Measurements from ENCODE around the gene TOMM7.
A peak's percentile ranks its signal among the peaks of the same experiment; 100 is the strongest.

Gene TOMM7

DNA sequence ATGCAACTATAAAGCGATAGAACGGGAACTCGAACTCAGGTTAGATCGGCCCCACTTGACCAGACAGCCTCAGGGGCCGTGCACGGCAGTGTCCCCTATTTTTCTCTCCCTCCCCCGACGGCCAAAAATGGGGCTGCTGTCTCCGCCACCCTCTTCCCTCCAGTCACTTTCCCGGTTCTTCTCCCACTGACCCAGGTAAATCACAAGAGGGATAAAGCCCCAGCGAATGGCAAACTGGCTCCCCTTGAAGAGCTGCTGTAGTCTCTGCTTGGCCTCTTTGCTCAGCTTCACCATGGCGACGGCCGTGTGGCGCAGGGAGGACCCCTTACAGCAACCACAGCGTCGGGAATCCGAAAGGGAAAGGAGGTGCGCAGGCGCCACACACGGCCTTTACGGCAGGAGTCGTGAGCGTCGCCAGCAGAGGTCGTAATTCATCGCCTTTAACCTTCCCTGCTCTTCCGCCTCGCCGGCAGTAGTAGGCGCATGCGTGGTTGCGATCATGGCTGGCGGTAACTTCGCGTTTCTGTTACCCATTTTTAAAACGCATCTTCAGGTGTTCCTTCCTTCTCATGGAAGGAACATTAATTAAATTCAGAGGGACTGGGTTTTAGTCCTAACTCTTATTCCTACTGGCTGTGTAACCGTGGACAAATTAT is at the start of gene TOMM7:
Gene TOMM7, minus strand, starts transcription at position 364 of the 656 bp plus-strand sequence. Its CDS starts 70 bp downstream, at position 294.
- peak; percentile 95 for DNase-seq (ENCODE audit: low spot score)

DNA sequence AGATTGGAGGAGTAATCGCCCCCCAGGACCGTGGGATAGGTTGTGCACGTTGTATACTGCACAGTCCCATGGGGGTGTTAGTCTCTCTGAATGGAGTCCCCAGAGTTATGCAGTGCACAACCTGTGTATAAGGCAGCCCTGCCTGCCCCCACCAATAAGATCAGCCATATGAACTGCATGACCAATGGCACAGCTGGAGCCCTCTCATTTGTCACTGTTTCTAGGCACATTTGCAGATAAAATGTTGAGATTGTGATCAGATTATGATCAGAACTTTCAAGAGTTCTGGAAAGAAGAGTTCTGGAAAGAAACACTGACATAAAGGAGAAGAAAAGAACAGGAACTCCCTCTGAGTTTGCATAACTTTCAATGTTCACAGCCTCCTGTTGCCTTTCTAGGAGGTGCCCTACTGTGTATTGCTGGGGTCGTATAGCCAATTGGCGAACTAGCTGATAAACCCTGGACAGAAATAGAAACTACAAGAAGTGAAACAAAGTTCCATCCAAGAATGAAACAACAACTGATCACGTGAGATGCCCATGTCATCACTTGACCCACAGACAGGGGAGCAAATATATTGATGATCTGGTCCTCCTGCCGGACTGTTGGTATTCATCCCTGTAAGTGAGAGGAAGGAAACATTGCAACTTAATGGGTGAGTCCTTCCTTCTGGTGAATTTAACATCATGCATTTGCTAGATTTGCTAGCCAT is 49.6 kb upstream of the TOMM7 start:
- DNase-seq (ENCODE audit: low spot score), result no peak

DNA sequence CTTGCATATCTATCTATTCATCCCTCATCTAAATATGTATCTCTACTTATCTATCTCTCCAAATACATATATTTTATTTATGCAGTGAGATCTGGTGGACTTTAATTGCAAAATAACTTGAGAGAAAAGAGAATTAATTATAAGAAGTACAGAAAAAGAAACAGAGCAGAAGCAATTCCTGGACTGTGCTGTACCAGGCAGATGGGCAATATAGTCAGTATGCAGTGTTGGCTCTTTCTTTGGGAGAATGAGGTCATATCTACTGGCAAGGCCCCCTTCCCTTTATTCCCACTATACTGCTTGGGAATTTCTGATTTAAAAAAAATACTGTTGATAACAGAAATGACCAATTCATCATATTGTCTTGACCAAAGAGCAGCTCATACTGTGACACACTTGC is 49.0 kb upstream of the TOMM7 start:
- DNase-seq (ENCODE audit: low spot score), result no peak

DNA sequence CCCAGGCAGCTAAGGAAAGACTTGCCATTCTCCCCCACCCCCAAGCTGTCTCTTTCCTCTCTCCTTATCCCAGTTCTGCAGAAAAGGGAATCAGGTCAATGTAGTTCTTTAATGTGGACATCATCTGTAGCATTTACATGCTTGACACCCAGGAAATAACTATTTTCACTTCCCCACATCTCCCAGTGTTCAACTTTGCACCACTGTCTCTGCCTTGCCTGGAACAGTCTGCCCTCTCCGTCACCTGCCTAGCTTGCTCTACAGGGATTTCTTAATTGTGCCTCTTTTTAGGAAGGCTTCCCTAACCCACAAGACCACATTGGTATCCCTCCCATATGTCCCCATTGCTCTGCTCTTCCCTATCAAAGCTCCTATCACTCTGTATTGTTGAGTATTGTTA is 45.9 kb upstream of the TOMM7 start:
- DNase-seq (ENCODE audit: low spot score), result no peak

DNA sequence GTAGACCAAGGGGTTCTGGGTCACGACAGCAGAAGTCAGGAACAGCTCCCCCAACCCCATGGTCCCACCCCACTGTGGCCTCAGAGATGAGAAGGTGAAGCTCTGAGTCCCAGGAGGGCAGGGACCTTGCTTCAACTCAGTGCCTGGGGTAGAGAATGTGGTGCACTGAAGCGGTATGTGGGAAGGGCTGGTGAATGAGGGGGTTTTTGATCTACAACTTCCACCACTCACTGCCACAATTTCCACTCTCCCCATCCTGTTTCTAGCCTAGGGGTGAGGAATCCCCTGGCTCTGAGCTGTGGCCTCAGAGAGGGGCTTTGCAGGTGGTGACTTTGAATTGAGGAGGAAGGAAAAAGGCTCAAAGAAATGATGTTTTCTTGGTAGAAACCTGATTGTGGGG is 44.9 kb upstream of the TOMM7 start:
- DNase-seq (ENCODE audit: low spot score), result no peak

DNA sequence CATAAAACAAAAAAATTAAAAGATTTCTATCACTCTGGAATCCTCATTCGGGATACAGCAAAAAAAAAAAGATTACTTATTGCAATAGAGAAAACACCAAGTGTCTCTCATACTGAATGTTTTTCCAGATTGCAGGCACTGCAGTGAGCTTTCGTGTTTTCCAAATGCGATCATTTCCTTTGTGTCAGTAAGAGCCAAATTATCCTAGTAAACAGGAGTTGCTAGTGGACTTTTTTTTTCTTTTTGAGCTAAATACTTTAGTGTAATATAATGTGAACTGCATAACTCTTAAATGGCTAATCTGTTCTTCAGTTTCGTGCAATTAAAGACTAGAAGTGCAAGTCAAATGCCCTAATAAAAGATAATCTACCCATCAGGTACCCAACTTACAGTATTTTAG is 44.4 kb upstream of the TOMM7 start:
- no peak for DNase-seq (ENCODE audit: low spot score)

DNA sequence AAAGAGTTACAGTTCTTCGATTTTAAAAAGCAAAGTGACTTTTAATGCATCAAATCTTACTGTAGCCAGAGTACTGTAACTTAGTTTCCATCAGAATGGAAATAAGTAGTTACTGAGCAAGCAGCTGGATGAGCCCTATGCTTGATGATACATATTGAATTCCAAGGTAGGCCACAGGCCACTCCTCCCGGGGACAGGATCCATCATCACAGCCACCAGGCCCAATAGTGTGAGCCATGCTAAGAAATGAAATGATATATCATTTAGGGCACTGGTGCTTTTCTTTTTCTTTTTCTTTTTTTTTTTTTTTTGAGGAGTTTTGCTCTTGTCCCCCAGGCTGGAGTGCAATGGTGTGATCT is 42.9 kb upstream of the TOMM7 start:
- no peak for DNase-seq (ENCODE audit: low spot score)

DNA sequence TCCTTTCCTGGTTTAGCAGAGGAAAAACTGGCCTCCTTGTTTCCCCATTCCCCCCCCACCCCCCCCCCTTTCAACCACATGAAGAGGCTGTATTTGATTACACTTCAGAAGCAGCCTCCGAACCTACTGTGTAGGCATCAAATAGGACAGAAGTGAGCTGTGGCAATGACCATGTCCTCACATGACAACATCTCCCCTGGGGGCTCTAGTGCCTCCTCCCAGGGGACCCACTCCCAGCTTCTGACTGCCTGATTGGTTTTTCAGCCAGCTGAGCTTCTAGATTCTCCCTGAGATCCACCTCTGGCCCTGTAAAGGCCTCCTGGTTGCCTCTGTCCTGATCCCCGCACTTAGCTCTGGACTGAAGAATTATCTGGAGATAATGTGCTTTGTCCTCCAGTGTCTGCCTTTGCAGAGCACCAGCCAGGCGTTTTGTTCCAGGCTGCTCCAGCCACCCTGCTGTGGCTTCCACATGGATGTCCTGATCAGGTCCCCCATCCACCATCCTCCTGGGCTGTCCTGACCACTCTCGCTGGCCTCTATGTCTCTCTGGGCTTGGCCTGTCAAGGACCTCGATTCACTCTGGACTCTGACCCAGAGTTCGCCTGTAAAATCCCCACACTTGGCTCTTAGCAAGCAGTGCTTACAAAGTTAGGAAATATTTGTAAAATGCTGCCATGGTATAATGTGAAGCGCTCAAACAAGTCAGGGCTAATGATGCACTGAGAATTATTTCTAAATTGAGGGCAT is 42.4 kb upstream of the TOMM7 start:
- DNase-seq (ENCODE audit: low spot score), result peak; percentile 47

DNA sequence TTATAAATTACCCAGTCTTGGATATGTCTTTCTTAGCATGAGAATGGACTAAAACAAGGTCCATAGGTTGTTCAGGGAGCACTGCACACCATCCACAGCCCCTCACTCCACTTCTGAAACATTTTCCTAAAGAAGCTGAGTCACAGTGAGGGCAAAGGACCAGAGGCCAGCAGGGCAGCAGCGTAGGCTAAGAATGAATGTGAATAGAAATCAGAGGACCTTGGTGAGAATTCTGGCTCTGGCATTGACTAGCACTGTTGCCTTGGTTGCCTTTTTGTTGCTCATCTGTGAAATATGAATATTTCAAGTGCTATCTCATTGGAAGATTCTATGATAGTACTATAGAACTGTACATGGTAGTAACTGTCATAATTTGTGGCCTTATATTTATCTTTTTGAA is 41.7 kb upstream of the TOMM7 start:
- no peak for DNase-seq (ENCODE audit: low spot score)

DNA sequence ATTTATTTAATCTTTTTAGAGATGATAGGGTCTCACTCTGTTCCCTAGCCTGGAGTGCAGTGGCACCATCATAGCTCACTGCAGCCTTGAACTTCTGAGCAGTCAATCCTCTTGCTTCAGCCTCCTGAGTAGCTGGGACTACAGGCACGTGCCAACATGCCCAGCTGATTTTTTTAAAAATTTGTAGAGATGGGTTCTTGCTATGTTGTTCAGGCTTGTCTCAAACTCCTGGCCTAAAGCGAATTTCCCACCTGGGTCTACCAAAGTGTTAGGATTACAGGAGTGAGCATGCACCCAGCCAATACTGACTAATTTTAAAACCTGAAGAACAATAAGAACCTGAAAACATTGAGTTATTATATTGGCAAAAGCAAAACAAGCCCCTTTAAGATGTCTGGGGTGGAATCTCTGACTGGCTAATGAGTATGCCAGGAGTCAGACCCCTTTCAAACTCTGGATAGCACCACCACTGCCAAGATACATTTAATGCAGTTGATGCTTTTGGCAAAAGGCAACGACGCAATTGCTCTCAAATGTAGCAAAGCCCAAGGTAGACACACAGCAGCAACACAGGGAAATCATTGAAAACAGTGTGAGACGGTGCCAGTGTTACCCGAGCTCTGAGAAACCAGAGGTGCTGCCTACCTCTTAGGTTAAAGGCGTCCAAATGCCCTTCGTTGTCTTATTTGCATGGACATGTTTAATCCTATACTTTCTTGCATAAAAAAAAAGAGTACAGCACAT is 40.7 kb upstream of the TOMM7 start:
- DNase-seq (ENCODE audit: low spot score), result no peak

DNA sequence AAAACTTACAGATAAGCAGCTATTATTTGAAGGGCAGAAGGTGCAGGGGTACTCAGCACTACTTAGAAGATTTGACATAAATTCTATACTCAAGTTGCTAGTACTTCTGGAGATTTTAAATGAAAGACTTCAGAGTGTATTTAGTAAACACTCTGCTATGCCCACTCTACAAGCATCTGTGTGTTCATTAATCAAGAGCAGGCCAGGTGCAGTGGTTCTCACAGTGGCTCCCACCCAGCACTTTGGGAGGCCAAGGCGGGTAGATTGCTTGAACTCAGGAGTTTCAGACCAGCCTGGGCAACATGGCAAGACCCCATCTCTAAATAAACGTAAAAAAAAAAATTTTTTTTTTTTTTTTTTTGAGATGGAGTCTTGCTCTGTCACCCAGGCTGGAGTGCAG is 38.9 kb upstream of the TOMM7 start:
- no peak for DNase-seq (ENCODE audit: low spot score)

DNA sequence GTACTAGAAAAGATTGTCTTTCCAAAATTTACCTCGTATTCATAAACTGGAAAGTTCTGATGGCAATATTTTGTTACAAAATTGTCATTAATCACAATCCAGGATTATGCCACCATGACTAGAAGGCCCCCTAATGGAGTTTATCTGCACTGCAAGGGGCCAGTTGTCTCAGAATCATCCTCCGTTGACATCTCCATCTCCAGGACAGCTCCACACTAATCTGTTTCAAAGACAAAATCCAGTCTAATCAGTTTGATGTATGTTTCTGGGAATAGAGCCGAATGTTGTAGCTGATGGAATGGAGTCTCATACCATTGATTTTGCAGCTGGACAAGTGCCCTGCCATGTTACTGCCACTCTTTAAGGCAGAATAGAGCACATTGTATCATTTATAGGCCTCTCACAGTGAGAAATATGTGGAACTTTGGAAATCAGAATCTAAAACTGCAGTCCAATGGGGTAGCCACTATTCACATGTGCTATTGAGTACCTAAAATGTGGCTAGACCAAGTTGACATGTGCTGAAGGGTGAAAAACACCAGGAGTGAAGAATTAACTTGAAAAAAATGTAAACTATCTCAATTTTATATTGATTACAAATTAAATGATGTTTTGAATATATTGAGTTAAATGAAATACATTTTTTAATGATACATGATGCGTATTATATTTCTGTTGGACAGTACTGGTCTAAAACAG is 38.3 kb upstream of the TOMM7 start:
- peak; percentile 60 for DNase-seq (ENCODE audit: low spot score)

DNA sequence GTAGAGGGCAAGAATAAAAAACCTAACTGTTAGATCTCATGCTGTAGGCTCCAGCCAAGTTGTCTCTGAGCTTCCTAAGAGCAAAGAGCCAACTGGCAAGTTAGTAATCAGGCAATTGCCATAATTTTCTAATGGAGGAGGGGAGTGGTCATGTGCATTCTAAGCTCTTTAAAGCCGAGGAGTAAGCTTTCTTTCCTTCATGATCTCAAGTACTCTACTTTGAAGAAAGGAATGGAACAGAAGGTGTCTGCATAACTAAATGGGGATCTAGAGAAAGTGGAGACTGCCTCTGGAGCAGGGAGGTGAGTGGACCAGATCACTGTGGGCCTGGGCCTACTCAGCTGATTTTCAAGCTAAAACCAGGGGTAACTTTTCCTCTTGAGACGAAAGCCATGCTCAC is 37.7 kb upstream of the TOMM7 start:
- DNase-seq (ENCODE audit: low spot score), result peak; percentile 60

DNA sequence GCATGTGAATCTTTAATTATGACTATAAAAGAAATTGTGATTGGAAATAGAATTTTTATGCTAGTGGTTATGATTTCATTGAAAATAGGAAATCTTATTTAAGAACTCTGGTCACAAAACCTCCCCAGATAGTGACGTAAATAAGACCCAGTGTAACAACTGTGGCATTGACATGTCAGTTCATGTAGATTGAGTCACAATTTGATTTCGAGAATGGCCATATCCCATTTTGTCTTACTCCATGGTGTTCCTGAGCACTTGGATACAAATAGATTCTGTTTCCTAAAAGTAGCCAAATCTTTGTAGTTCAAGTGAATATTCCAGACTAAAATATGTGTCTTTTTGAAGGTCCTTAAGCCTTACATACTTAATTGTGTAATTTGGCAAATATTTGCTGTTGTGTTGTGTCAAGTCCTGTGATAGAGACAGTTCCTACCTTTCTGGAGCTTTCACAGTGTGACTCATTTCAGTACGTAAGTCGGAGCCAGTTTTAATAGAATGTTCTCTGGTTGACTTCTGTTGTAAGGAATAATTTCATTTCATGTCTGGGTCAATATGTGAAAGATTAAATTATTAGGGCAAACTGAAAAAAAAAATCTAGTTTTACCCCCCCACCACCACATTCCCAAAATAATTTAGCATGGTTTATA is 37.1 kb upstream of the TOMM7 start:
- DNase-seq (ENCODE audit: low spot score), result no peak

DNA sequence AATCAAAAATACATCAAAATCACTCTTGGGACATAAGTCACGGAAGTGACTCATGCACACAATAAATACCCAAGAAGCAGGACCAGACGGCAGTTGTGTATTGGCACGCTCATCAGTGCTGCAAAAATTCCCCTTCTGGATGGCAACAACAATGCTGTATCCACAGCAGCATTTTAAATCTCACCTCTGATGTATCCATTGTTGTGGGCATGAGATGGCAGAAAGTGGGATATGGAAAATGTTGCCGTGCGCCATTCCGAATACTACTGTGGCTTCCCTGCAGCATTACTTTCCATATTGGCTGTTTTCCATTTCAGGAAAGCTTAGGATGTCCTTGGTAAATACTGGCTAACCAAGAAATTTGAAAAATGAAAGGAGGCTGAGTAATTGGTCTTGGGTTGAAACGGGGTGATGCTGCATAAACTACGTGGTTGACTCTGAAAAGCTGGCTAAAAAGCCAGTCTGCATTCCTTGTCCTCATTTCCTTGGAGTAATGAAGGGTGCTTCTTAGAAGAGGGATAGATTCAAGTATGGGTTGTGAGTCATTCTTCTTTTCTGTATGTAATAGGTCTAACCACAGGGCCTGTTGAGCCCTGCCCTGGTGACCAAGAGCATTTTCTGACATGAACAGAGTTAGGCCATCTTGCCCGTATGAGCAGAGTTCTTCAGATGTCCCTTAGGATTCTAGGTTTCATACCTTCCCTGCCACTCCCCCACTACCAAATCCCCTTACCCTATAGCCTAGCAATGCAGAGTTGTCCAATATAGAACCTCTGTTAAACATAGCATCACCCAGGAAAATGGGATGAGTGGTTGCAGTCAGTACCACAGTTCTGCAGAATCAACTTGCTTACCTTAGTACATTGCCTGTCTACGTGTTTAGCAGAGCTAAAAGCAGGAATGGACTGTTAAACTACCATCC is 36.3 kb upstream of the TOMM7 start:
- DNase-seq (ENCODE audit: low spot score), result no peak

DNA sequence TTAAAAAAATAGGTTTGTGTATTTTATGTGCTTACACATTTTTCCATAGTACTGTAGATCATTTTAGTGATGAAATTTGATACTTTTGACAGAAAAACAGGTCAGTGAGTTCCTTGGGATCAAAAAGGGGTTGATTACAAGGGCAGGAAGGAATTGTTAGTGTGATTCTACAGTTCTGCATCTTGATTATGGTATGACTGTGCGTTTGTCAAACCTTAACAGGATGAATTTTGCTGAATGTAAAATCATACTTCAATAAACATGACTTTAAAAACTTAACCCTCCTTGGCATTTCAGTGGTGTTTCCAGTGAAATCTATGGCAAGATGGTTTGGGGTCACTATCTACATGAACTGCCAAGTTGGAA is 35.6 kb upstream of the TOMM7 start:
- DNase-seq (ENCODE audit: low spot score), result no peak

DNA sequence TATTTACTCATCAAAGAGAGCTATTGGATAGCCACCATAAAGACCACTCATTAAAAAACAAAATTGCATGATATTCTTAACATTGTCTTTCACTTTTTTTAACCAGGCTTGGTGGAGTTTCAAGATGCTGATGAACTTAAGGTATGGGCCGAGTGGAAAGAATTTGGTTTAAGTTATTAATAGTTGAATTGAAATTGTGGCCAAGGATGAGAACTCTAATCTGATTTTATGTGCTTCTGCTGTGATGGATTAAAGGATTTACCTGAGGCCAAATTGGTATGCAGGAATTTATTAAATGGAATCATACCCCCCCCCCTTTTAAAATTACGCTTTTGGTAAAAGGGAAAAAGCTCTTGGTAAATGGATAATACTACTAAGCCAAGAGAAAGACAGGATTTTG is 33.8 kb upstream of the TOMM7 start:
- no peak for DNase-seq (ENCODE audit: low spot score)

DNA sequence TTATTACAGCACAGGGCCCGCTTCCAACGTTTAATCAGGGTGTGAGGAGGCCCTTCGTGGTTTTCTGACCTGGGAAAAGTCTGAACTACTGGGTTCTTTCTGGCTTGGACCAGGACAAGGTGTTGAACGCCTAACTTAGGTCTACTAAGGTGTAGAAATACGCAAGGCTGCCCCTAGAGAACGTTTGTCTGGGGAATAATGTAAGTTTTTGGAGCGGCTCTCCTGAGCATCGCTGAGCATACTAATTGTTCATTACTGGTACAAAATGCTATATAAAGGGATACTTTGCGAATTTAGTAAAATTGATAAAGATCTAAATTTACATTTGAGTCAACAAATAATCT is 32.4 kb upstream of the TOMM7 start:
- DNase-seq (ENCODE audit: low spot score), result no peak

DNA sequence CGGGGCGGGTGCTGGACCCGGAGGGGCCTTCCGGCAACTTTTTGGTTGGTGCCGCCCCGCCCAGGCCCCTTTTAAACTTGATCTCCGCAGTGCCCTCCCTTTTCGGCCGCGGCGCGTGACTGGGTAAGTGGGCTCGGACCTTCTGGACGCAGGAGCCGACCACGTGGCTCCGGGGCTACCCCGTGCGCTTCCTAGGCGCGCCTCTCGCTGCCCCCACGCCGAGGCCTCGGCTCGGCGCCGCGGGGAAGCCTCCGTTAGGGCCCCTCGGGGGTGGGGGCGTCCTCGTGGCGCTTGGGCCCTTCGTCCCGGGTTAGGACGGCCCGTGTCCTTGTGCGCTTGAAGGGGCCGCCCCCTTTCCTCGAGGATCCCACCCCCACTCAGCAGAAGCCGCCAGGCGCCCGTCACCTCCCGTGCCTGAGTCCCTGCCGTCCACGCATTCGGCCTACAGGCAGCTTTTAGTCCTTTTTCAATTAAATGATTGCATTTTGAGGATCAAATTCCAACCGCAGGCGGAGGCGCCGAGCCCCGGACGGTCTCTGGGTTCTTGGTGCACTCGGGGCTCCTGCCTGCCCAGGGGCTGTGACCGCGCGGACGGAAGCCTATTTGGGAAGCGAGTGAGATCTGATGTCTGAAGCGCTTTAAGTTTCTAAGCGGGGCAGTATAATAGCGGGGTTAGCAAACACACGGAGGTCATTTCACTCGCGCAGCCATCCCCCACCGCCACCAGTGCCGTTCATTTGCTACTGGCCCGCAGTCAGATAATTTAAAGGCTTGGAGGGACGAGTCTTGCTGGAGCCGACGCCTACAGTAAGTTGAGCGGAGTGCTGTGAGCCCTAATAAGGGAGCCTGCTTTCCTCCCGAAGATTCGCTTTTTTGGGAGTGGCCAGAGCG is 31.8 kb upstream of the TOMM7 start:
- no peak for DNase-seq (ENCODE audit: low spot score)

Data from D341Med (cell line).